HuH-7.5 (cell line): ENCODE measurements around the gene TMEM242.
A peak's percentile ranks its signal among the peaks of the same experiment; 100 is the strongest.
"Not testable (repeated sequence)": the region's sequence is repeated elsewhere in the genome, so short reads cannot be mapped to it uniquely, and the experiment has no call there.

Experiments
- DNase-seq: peaks from one replicate; pipeline ENCODE4 v3.0.0; 2011; ENCODE audit warnings: low spot score

TMEM242 gene

GRCh38 chr6:157323966-157324300, 614 bp upstream of the TMEM242 start:
- peak; percentile 41 for DNase-seq

- DNase-seq: no peak
Measured at GRCh38 chr6:157322792-157323254, 496 bp downstream of the TMEM242 start.

DNA sequence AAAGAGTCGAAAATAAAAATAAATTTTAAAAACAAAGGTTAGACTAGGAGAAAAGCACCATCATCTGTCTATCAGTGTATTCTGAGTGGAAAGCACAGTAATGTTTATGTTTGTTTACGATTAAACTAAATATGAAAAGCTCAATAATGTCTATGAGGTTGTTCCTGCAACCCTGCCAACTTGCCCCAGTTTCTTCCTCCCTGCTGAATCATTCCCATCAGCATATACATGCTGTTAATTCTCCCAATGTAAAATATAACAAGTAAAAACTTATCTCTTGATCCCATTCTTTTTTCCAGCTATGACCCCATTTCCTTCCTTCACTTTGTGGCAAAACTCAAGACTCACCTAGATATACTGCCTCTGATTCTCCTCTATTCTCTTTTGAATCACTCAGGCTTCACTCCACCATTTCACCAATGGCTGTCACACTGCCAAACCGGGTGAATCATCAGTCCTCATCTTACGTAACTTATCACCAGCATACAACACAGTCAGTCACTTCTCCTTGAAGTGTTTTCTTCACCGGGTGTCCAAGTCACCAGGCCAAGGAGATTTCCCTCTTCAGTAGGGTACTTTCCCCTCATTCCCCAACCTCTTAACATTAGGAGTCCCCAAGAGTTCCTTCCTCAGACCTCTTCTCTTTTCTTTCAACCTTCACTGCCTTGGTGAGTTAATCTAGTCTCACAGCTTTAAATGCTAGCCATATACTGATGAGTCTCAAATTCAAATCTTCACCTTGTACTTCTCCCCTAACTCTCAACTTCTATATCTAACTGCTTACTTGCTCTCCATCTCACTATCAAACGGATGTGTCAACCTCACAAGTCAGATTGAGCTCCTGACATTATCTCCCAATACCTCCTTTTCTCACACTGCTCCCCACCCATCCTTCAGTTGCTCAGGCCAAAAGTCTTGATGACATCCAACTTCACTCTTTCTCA, 6.2 kb downstream of the TMEM242 start:
- peak; percentile 37 for DNase-seq

DNA sequence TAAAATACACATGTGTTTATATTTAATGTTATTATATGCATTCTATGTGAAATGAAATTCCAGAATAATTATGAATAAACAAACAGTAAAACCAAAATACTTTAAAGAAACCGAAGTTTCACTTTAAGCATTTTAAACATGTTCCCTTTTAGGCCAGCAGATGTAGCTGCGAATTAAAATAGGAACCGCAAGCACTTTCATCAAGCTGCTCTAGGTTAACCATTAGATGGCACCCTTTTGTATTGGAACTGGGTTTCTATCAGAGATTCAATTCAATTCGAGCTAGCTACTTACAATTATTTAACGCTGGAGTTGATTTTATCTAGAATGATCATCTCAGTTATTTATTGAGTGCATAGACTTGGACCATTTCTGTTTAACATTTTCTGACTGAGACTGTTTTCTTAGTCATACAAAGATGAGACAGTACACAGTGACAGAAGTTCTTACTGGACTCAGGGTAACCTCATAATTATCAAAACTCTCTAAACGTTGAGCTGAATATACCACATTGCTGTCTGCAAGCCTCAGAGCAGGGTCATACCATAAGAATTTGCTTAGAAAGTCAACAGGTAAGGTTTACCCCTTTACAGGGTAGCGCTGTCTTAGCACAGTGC, 8.5 kb downstream of the TMEM242 start:
- no peak for DNase-seq

DNA sequence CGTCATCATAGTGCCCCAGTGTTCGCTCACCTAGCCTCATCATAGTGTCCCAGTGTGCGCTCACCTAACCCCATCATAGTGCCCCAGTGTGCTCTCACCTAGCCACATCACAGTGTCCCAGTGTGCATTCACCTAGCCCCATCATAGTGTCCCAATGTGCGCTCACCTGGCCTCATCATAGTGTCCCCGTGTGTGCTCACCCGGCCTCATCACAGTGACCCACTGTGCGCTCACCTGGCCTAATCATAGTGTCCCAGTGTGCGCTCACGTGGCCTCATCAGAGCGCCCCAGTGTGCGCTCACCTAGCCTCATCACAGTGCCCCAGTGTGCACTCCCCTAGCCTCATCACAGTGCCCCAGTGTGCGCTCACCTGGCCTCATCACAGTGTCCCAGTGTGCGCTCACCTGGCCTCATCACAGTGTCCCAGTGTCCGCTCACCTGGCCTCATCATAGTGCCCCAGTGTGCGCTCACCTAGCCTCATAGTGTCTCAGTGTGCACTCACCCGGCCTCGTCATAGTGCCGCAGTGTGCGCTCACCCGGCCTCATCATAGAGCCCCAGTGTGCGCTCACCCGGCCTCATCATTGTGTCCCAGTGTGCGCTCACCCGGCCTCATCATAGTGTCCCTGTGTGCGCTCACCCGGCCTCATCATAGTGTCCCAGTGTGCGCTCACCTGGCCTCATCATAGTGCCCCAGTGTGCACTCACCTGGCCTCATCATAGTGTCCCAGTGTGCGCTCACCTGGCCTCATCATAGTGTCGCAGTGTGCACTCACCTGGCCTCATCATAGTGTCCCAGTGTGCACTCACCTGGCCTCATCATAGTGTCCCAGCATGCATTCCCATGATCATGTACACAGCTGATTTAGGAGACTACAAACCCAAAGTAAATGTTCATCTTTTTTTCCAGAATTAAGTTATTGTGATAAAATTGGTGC, 9.5 kb downstream of the TMEM242 start:
- DNase-seq: no peak

GRCh38 chr6:157312757-157313156, 10.6 kb downstream of the TMEM242 start:
- no peak for DNase-seq

- not testable (repeated sequence) for DNase-seq
Measured at GRCh38 chr6:157310693-157311092, 12.6 kb downstream of the TMEM242 start.

GRCh38 chr6:157307661-157308060, 15.7 kb downstream of the TMEM242 start:
- DNase-seq: no peak

- DNase-seq: no peak
Measured at GRCh38 chr6:157305670-157306653, 17.4 kb downstream of the TMEM242 start.

DNA sequence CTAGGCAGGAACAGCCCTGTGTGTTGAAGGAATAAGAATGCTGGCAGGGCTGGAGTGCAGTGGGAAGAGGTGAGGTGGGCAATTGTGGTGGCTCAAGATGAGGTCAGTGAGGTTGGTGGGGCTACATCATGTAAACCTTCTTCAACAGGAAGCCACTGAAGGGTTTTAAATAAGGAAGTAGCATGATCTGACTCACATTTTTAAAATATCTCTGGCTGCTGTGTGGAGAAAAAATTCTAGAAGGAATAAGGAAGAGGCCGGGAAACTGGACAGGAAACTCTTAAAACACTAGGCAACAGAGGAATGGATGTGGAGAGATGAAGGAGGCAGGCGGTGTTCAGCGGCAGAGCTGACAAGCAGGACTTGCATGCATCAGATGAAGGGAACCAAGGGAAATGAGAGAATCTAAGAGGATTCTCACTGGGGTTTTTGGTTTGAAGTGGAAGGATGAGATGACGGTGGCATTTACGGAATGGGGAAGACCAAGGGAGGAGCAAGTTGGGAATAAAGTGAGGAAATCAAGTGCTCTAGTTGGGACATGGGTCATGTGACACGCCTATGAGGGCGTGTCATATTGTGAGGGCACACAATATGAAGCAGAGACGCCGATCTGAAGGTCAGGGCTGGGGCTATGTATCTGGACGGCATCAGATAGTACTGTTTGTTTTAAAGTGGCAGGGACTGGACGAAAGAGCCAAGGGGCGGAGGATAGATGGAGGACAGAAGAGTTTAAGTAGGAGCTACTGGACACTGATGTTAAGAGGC, 18.2 kb downstream of the TMEM242 start:
- no peak for DNase-seq

GRCh38 chr6:157302736-157303135, 20.6 kb downstream of the TMEM242 start:
- no peak for DNase-seq

DNA sequence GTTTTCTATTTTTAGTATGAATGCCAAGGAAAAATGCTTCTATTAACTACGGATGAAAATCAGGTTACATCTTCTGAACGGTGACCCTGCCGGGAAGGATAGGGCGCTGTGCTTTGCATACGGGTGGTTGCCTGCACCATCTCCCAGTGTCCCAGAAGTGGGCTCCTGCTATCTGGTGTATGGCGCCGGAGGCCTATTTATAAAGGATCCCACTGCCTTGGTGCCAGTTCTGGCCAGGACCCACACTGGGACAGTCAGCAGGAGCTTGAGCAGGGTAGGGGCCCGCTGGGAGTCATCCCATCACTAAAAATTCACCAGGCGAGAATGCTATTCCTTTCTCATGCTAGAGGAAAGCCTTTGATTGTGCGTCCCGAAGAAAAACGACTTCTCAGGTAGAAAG, 22.9 kb downstream of the TMEM242 start:
- DNase-seq: no peak

- no peak for DNase-seq
Measured at GRCh38 chr6:157300006-157300405, 23.3 kb downstream of the TMEM242 start.

GRCh38 chr6:157298216-157298724, 25.0 kb downstream of the TMEM242 start:
- no peak for DNase-seq

DNA sequence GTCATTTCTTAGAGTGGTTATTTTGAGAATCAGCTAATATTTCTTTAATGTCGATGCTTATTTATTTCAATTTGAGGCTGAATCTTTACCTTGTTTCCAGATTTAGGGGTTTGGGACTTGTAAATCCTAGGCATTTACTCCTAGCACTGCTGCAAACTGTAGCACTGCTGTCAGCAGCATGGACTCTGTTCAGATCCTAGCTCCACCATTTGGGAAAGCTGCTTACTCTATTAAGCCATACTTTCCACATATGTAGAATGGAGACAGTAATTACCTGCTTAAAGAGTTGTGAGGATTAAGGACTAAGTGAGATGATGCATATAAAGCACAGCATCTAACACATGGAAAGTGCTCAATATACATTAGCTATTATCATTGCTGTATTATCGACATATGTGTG, 28.7 kb downstream of the TMEM242 start:
- DNase-seq: no peak

- DNase-seq: no peak
Measured at GRCh38 chr6:157293780-157294179, 29.5 kb downstream of the TMEM242 start.

DNA sequence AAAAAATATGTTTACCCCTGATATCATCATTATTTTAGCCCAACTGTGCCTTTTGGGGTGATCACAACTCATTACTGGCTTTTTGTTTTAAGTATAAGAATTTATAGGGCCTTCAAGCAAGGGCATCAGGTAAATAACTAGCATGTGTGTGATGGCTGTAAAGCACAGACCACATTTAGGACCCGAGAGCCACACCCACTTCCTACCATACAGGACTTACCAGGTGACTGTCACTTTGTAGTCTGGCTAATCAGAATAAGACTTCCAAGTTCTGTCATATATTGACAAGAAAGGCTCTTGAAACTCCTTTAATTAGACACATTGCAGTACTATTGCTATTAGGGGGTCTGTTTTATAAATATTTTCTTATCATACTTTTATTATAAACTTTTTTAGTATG, 31.1 kb downstream of the TMEM242 start:
- no peak for DNase-seq

- DNase-seq: no peak
Measured at GRCh38 chr6:157291356-157291755, 32.0 kb downstream of the TMEM242 start.

DNA sequence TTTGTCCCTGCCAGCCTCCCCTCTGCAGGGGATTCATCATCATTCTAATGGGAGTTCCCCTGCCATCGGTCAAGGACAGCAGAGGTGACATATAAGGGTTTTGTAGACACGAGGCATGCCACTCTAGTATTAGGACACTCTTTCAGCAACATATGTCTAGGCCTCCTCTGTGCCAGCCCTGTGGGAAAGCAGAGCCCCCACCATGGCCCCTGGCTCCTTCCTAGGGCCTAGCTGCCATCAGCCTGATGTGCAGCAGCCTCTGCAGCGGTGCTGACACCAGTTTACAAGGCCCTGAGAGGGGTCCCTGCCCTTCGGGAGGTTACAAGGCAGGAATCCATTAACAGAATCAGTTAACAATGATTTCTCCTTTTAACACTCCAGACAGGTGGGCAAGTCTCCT, 32.5 kb downstream of the TMEM242 start:
- DNase-seq: no peak

DNA sequence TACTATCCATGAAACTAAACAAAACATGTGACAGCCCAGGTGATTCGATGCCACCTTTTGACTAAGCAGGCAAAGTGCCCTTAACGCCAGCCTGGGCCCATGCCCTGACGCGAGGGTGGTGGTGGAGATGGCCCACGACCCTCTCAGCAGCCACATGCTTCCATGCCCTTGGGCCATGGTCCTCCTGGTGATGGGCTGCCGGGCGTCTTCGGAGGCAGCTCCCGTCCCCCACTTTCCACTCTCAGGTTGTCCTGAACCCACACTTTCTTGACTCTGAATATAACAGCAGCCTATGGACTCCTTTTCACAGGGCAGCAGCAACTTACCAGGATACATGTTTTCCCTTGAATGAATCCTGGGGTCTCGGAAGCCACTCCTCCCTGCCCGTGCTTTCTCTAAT, 33.6 kb downstream of the TMEM242 start:
- no peak for DNase-seq
